Loucy (cell line): ENCODE data around the gene EPS8L3.

Experiments used
- CTCF ChIP-seq: fragments of 200-600 bp; sonication (generic); conservative IDR thresholded peaks from 2 replicates; pipeline ENCODE4 v1.5.1; 2014; ENCODE audit warnings: mild to moderate bottlenecking, antibody characterized with exemption, low read length
- EZH2phosphoT487 ChIP-seq: fragments of 200-600 bp; IDR thresholded peaks from 2 replicates; pipeline ENCODE4 v1.6.1; 2018; ENCODE audit warnings: antibody characterized with exemption, mild to moderate bottlenecking, moderate library complexity, borderline replicate concordance

- TF ChIP-seq CTCF (no peak), EZH2phosphoT487 (no peak)
Measured at GRCh38 chr1:109754738-109755137, 9.0 kb downstream of the EPS8L3 start.
